H9 (cell line): ENCODE data around the gene NCOA1. TPM values are rescaled to one million over a fixed set of nuclear protein-coding genes. Genes with fewer than 3 reads are reported as not detected.

ENCODE experiments used
- DNase-seq: peaks from one replicate; pipeline ENCODE4 v3.0.0-alpha.2; 2017
- H2AFZ ChIP-seq: one replicate; pipeline ENCODE4 v1.6.1; 2013; ENCODE audit warnings: mild to moderate bottlenecking, low read length, control low read depth, moderate library complexity
- H2AK5ac ChIP-seq: 2 replicates; pipeline ENCODE4 v1.6.1; 2013; ENCODE audit warnings: low read length, control low read depth, mixed read lengths; ENCODE audit not compliant: insufficient read length
- H2BK120ac ChIP-seq: one replicate; pipeline ENCODE4 v1.6.1; 2013; ENCODE audit warnings: low read depth, mild to moderate bottlenecking, low read length, control low read depth, inconsistent platforms; ENCODE audit not compliant: poor library complexity, severe bottlenecking
- H2BK12ac ChIP-seq: 2 replicates; pipeline ENCODE4 v1.6.1; 2013; ENCODE audit warnings: low read length, control low read depth, mixed read lengths, low read depth; ENCODE audit not compliant: insufficient read length
- H2BK15ac ChIP-seq: 2 replicates; pipeline ENCODE4 v1.6.1; 2013; ENCODE audit warnings: low read depth, low read length, control low read depth
- H2BK20ac ChIP-seq: one replicate; pipeline ENCODE4 v1.6.1; 2013; ENCODE audit warnings: low read depth, mild to moderate bottlenecking, low read length, control low read depth, inconsistent platforms; ENCODE audit not compliant: poor library complexity, severe bottlenecking
- H2BK5ac ChIP-seq: 2 replicates; pipeline ENCODE4 v1.6.1; 2013; ENCODE audit warnings: low read length, control low read depth, mixed read lengths; ENCODE audit not compliant: insufficient read length
- H3K14ac ChIP-seq: 2 replicates; pipeline ENCODE4 v1.6.1; 2013; ENCODE audit warnings: low read length, control low read depth; ENCODE audit not compliant: insufficient read depth
- H3K18ac ChIP-seq: 2 replicates; pipeline ENCODE4 v1.6.1; 2013; ENCODE audit warnings: low read depth, mild to moderate bottlenecking, mixed read lengths, low read length, control low read depth; ENCODE audit not compliant: insufficient read length
- H3K23ac ChIP-seq: 2 replicates; pipeline ENCODE4 v1.6.1; 2013; ENCODE audit warnings: low read length, control low read depth, mixed read lengths, low read depth; ENCODE audit not compliant: insufficient read length
- H3K23me2 ChIP-seq: 2 replicates; pipeline ENCODE4 v1.6.1; 2013; ENCODE audit warnings: low read depth, mild to moderate bottlenecking, mixed read lengths, low read length, control low read depth; ENCODE audit not compliant: insufficient read length, poor library complexity, severe bottlenecking
- H3K27ac ChIP-seq: 2 replicates; pipeline ENCODE4 v1.5.1; 2013; ENCODE audit warnings: low read length, control low read depth, mixed read lengths, low read depth; ENCODE audit not compliant: insufficient read length
- H3K27me3 ChIP-seq: 2 replicates; pipeline ENCODE4 v1.6.1; 2013; ENCODE audit warnings: low read length, control low read depth, inconsistent platforms; ENCODE audit not compliant: insufficient read depth
- H3K4ac ChIP-seq: 2 replicates; pipeline ENCODE4 v1.6.1; 2013; ENCODE audit warnings: low read depth, mild to moderate bottlenecking, control low read depth, inconsistent platforms, low read length, moderate library complexity
- H3K4me1 ChIP-seq: 2 replicates; pipeline ENCODE4 v1.6.1; 2013; ENCODE audit warnings: low read length, control low read depth, inconsistent platforms; ENCODE audit not compliant: insufficient read depth
- H3K4me2 ChIP-seq: 2 replicates; pipeline ENCODE4 v1.6.1; 2013; ENCODE audit warnings: low read length, control low read depth, mixed read lengths; ENCODE audit not compliant: insufficient read length, insufficient read depth
- H3K56ac ChIP-seq: 2 replicates; pipeline ENCODE4 v1.6.1; 2013; ENCODE audit warnings: low read depth, mild to moderate bottlenecking, mixed read lengths, low read length, control low read depth; ENCODE audit not compliant: insufficient read length
- H3K79me1 ChIP-seq: 2 replicates; pipeline ENCODE4 v1.6.1; 2013; ENCODE audit warnings: low read depth, mild to moderate bottlenecking, moderate library complexity, low read length, control low read depth, inconsistent platforms; ENCODE audit not compliant: insufficient read depth, poor library complexity, severe bottlenecking
- H3K79me2 ChIP-seq: 2 replicates; pipeline ENCODE4 v1.6.1; 2013; ENCODE audit warnings: low read length, control low read depth, inconsistent platforms; ENCODE audit not compliant: insufficient read depth
- H3K9ac ChIP-seq: 2 replicates; pipeline ENCODE4 v1.6.1; 2013; ENCODE audit warnings: low read length, control low read depth, mixed read lengths; ENCODE audit not compliant: insufficient read length; ENCODE audit errors: extremely low read depth
- H3K9me3 ChIP-seq: one replicate; pipeline ENCODE4 v1.6.1; 2013; ENCODE audit warnings: low read depth, low read length, inconsistent platforms; ENCODE audit not compliant: control insufficient read depth
- H3T11ph ChIP-seq: one replicate; pipeline ENCODE4 v1.6.1; 2013; ENCODE audit warnings: mild to moderate bottlenecking, low read length, control low read depth, inconsistent platforms
- H4K20me1 ChIP-seq: one replicate; pipeline ENCODE4 v1.6.1; 2013; ENCODE audit not compliant: control insufficient read depth, insufficient read length, insufficient read depth
- H4K5ac ChIP-seq: 2 replicates; pipeline ENCODE4 v1.6.1; 2013; ENCODE audit warnings: low read depth, mild to moderate bottlenecking, mixed read lengths, low read length, control low read depth; ENCODE audit not compliant: insufficient read length
- H4K8ac ChIP-seq: replicated peaks from 2 replicates; pipeline ENCODE4 v1.6.1; 2013; ENCODE audit warnings: low read length, control low read depth, mixed read lengths, low read depth; ENCODE audit not compliant: insufficient read length
- H4K91ac ChIP-seq: 2 replicates; pipeline ENCODE4 v1.6.1; 2013; ENCODE audit warnings: low read depth, mild to moderate bottlenecking, moderate library complexity, mixed read lengths, low read length, control low read depth; ENCODE audit not compliant: insufficient read length
- H3K27ac Mint-ChIP-seq, 3 experiments: 2 replicates in 2 of 3; 3 replicates in 1 of 3; pipeline ENCODE4 v1.8.0; 2020 to 2021; ENCODE audit warnings: mixed read lengths in 3 of 3, mild to moderate bottlenecking in 1 of 3, moderate library complexity in 1 of 3
- H3K27me3 Mint-ChIP-seq: 2 replicates; pipeline ENCODE4 v1.8.0; 2021; ENCODE audit warnings: low read depth, mild to moderate bottlenecking, moderate library complexity, mixed read lengths
- H3K36me3 Mint-ChIP-seq, 3 experiments: 2 replicates in 2 of 3; 3 replicates in 1 of 3; pipeline ENCODE4 v1.8.0; 2020 to 2021; ENCODE audit warnings: low read depth in 3 of 3, mixed read lengths in 3 of 3; ENCODE audit not compliant: insufficient read depth in 1 of 3
- H3K4me1 Mint-ChIP-seq, 2 experiments: 2 replicates each; pipeline ENCODE4 v1.8.0; 2020; ENCODE audit warnings: mixed read lengths in 2 of 2
- H3K4me3 Mint-ChIP-seq, 2 experiments: 2 replicates in 1 of 2; 3 replicates in 1 of 2; pipeline ENCODE4 v1.8.0; 2020 to 2021; ENCODE audit warnings: mild to moderate bottlenecking in 2 of 2, mixed read lengths in 2 of 2, moderate library complexity in 1 of 2
- H3K9me3 Mint-ChIP-seq, 2 experiments: 2 replicates in 1 of 2; 3 replicates in 1 of 2; pipeline ENCODE4 v1.8.0; 2020; ENCODE audit warnings: mild to moderate bottlenecking in 2 of 2, mixed read lengths in 2 of 2, moderate library complexity in 1 of 2
- WGBS: extraction: QIAGEN DNeasy Blood & Tissue Kit; methylation state at CpG from one replicate; pipeline ENCODE4 v1.1.7; 2013; ENCODE audit warnings: missing lambda C conversion rate, low lambda C conversion rate, mixed read lengths; ENCODE audit not compliant: insufficient read length; ENCODE audit errors: extremely low coverage; 5-methylcytosine and 5-hydroxymethylcytosine counted together
- total RNA-seq: library from RNA; stranded (reverse); gene quantifications from 2 replicates; pipeline ENCODE4 v1.2.1, GENCODE V29; 2021
- TF ChIP-seq, protein P1 (sequence below): fragments of 200-600 bp; sonication (generic); conservative IDR thresholded peaks from 3 replicates; pipeline ENCODE4 v1.8.0; 2021; ENCODE audit warnings: antibody characterized with exemption, mild to moderate bottlenecking

The NCOA1 gene
- total RNA-seq, 1 experiment from 2014 or later: 14.8 TPM

DNA sequence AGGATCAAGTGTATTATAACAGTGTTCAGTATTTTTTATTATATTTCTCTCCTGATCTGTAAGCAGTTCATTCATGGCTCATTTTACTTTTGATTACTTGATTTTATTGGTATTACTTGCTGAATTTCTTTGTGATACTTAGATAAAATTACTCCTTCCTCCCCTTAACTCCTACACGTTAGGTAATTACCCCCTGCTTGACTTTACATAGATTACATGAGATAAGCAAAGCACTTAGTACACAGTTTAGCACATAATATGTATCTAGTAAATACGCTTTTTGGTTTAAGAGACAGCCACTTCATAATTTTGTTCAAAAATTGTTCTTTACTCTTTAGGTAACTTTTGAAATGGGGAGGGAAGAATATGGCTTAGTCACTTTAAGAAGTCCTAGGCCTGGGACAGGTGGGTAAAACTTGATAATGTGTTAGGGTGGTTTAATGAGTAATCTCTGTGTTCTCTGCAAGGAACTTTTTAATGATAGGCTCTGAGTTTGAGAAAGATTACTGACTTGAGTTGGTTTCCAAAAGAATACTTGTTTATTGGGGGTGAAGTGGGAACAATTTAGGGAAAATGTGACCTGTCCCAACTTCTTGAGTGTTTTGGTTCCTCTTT lies 80.9 kb downstream of the NCOA1 start:
- Histone ChIP-seq H3K23me2 (no peaks in the 10 kb centered on the region), H3K18ac (no peak overlapping the region), H3K27ac (no peak overlapping the region), H3K56ac (no peak overlapping the region), H3K9me3 (no peaks in the 10 kb centered on the region), H2BK120ac (no peak overlapping the region), H4K91ac (no peak overlapping the region), H3K9ac (no peak overlapping the region), H3K79me1 (no peaks in the 10 kb centered on the region), H3K27me3 (no peaks in the 10 kb centered on the region), H3K4me1 (no peaks in the 10 kb centered on the region), H3T11ph (no peak overlapping the region), H3K23ac (no peak overlapping the region), H2BK12ac (no peak overlapping the region), H2AFZ (no peak overlapping the region), H4K5ac (no peak overlapping the region), H3K79me2 (no peaks in the 10 kb centered on the region), H2BK20ac (no peak overlapping the region), H2BK5ac (no peak overlapping the region), H2BK15ac (no peak overlapping the region), H4K20me1 (no peaks in the 10 kb centered on the region), H2AK5ac (no peak overlapping the region), H3K14ac (no peak overlapping the region), H3K4me2 (no peak overlapping the region), H3K4ac (no peak overlapping the region), H4K8ac (no peak overlapping the region)
- H3K4me1 Mint-ChIP-seq: no peaks in the 10 kb centered on the region
- DNase-seq: no peak
- TF ChIP-seq, protein P1, sequence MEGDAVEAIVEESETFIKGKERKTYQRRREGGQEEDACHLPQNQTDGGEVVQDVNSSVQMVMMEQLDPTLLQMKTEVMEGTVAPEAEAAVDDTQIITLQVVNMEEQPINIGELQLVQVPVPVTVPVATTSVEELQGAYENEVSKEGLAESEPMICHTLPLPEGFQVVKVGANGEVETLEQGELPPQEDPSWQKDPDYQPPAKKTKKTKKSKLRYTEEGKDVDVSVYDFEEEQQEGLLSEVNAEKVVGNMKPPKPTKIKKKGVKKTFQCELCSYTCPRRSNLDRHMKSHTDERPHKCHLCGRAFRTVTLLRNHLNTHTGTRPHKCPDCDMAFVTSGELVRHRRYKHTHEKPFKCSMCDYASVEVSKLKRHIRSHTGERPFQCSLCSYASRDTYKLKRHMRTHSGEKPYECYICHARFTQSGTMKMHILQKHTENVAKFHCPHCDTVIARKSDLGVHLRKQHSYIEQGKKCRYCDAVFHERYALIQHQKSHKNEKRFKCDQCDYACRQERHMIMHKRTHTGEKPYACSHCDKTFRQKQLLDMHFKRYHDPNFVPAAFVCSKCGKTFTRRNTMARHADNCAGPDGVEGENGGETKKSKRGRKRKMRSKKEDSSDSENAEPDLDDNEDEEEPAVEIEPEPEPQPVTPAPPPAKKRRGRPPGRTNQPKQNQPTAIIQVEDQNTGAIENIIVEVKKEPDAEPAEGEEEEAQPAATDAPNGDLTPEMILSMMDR: no peak
- H3K9me3 Mint-ChIP-seq: peaks cover 3 to 5% of the 10 kb centered on the region in 2 experiments; a peak in 3 of 5 replicates
- WGBS: no CpG with 5 or more reads among the region's 2 CpGs
- H3K4me3 Mint-ChIP-seq: no peak overlapping the region
- H3K27me3 Mint-ChIP-seq: no peaks in the 10 kb centered on the region
- H3K27ac Mint-ChIP-seq: no peak overlapping the region
- peaks cover 3 to 4% (median 3%) of the 10 kb centered on the region in 3 experiments; a peak in 6 of 7 replicates for H3K36me3 Mint-ChIP-seq
